ENCODE results near the gene TMEM53.
"Not testable (repeated sequence)": the region's sequence is repeated elsewhere in the genome, so short reads cannot be mapped to it uniquely, and the experiment has no call there.

Gene TMEM53

GRCh38 chr1:44672254-44672955 lies 1.9 kb downstream of the TMEM53 start:
- FAIRE-seq: no peak

- FAIRE-seq: no peak
These were observed 3.3 kb downstream of the TMEM53 start for GRCh38 chr1:44670751-44671640.

DNA sequence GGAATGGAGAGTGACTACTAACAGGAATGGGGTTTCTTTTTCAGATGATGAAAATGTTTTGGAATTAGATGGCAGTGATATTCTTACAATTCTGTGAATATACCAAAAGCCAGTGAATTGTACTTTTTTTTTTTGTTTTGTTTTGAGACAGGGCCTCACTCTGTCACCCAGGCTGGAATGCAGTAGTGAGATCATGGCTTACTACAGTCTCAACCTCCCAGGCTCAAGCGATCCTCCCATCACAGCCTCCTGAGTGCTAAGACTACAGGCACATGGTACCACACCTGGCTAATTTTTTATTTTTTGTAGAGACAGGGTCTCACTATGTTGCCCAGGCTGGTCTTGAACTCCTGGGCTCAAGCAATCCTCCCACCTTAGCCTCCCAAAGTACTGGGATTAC lies 7.6 kb downstream of the TMEM53 start:
- not testable (repeated sequence) for FAIRE-seq

- no peak for FAIRE-seq
These were observed 9.4 kb downstream of the TMEM53 start for GRCh38 chr1:44664730-44665370.

DNA sequence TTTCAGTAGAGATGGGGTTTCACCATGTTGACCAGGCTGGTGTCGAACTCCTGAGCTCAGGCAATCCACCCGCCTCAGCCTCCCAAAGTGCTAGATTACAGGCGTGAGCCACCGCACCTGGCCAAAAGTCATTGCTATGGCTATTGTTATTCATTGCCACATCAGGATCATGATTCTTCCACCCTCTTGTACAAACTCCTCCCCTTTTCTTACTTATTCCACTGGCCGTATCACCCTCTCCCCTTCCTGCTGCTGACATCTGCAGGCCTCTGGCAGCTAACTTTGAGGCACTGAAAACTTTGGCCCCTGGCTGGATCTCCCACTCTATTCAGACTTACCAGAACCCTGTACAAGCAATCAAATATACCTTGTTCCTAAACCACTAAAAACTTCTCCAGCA lies 10.9 kb downstream of the TMEM53 start:
- FAIRE-seq: no peak

DNA sequence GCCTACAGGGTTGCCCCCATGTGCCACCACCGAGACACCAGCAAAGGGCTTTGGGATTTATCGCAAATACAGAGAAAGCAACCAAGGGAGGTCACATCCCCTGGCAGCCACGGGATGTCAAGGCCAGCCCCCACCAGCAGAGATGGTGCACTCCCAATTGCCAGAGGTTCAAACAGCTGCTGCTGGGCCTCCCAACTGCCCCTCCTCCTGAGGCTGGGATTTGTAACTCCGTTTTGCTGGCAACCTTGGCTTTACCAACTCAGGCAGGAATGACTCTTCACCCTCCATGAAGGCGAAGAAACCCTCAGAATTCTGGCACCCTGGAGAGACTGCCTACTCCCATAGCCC lies 11.6 kb downstream of the TMEM53 start:
- no peak for FAIRE-seq

DNA sequence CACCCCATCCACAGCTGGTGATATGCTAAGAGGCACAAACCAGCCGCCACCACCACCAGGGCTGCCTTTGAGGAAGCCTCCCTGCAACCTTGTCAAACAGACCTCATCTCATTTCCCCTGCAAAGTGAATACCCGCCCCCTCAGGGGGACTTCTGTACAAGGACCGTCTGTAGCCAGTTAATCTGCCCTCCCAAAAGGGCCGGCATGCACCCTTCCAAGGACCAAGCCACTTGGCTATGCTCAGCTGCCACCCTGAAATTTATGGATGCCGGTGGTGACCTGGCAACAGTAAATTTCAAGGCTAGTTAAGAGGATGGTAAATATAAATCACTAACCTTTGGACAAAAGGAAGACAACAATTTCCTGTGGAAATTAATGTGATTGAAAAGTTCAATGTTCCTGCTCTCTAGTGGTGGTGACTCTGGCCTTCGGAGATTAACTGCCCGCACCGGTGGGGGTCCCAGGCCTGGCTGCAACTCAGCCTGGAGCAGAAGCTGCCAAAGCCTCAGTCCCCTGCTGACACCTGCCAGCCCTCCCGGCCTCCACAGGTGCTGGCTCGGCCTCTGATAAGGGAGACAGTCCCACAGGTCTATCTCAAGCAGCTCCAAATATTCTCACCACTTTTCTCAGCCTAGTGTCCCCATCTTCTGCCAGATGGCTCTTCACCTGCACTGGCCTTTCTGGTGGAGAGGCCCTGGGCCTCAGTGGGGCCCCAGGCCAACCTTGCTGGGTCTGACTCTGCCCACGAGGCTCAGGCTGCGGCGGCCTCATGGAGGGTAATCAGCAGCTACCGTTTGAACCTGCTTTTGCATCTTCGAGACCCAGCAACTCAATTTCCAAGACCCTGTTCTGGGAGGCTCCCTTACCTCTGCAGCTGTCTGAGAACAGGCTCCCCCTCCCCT lies 12.2 kb downstream of the TMEM53 start:
- no peak for FAIRE-seq

- FAIRE-seq: no peak
These were observed 14.1 kb downstream of the TMEM53 start for GRCh38 chr1:44660176-44660575.

DNA sequence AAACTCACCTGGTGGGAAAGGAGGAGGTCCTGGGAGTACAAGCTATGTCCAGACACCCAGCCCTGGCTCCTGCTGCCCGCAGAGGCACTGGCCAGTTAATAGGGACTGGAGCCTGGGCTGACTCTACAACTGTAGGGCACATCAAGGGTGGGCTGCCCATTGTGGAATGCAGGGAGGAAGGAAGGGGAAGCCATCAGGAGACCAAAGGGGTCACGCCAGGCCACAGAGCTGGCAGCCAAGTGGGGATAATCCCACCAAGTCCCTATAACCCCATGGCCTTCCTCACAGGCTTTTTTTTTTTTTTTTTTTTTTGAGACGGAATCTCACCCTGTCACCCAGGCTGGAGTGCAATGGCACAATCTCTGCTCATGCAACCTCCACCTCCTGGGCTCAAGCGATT lies 14.7 kb downstream of the TMEM53 start:
- FAIRE-seq: no peak

DNA sequence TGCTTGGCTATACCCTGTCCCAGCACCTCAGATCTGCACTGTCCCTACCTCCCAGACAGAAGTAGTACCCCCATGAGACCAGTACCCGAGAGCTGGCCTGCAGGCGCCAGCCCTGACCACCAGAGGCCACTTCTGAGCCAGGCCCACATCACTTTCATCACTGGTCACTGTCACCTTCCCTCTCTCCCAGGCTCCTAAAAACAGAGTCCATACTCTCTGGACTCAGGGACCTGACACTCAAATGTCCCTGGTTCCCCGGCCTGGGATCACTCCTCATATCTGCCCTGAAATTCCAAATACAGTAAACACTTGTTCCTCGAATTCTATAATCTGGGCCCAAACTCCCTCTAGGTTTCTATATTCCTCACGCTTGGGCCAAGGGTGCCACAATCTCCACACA lies 18.7 kb downstream of the TMEM53 start:
- no peak for FAIRE-seq

DNA sequence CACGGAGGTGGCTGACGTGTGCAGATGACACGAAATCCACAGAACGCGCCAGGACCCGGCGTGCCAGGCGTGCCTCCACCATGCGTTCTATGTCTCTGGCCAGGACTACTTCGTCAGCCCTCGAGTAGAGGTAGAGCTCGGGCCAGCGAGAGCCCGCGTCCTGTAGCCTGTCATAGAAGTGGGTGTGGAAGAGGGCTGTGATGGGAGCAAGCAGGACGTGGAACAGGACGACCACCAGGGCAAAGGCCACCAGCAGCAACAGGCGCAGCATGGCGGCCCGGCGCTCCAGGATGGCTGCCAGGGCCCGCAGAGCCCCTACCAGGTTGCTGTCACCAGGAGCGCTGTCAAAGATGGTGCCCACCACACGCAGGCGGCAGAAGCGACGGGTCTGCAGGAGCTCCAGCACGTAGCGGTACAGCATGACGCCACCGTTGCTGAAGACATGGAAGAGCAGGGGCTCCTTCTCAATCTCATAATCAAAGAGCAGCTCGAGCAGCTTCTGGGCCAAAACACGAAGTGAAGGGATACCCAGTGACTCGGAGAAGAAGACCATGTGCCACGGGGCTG lies 19.6 kb downstream of the TMEM53 start:
- FAIRE-seq: no peak

- no peak for FAIRE-seq
These were observed 20.9 kb downstream of the TMEM53 start for GRCh38 chr1:44653107-44653964.

- no peak for FAIRE-seq
These were observed 21.7 kb downstream of the TMEM53 start for GRCh38 chr1:44652445-44653106.

DNA sequence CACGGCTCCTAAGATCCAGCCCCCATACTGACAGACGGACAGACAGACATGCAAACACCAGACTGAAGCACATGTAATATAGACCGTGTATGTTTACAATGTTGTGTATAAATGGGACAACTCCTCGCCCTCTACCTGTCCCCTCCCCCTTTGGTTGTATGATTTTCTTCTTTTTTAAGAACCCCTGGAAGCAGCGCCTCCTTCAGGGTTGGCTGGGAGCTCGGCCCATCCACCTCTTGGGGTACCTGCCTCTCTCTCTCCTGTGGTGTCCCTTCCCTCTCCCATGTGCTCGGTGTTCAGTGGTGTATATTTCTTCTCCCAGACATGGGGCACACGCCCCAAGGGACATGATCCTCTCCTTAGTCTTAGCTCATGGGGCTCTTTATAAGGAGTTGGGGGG lies 23.2 kb downstream of the TMEM53 start:
- no peak for FAIRE-seq

GRCh38 chr1:44650159-44650831 lies 24.0 kb downstream of the TMEM53 start:
- FAIRE-seq: no peak

- no peak for FAIRE-seq
These were observed 24.5 kb downstream of the TMEM53 start for GRCh38 chr1:44649788-44650158.

- FAIRE-seq: no peak
These were observed 25.6 kb downstream of the TMEM53 start for GRCh38 chr1:44648529-44649250.

DNA sequence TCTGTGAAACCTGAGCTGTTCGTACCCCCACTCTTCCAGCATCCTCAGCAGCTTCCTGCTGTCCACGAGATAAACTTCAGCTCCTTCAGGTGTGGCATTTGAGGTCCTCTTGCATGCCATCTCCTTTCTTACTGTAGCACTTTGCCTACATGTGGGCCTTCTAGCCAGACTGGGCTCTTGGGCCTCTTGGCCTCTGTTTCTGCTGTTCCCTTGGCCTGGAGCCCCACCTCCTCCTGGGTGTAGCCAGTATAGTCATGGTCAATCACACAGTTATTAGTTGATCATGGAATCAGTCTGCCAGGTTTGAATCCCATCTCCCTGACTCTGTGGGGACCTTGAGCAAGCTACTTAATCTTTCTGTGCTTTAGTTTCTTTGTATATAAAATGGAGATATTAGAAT lies 26.4 kb downstream of the TMEM53 start:
- no peak for FAIRE-seq

DNA sequence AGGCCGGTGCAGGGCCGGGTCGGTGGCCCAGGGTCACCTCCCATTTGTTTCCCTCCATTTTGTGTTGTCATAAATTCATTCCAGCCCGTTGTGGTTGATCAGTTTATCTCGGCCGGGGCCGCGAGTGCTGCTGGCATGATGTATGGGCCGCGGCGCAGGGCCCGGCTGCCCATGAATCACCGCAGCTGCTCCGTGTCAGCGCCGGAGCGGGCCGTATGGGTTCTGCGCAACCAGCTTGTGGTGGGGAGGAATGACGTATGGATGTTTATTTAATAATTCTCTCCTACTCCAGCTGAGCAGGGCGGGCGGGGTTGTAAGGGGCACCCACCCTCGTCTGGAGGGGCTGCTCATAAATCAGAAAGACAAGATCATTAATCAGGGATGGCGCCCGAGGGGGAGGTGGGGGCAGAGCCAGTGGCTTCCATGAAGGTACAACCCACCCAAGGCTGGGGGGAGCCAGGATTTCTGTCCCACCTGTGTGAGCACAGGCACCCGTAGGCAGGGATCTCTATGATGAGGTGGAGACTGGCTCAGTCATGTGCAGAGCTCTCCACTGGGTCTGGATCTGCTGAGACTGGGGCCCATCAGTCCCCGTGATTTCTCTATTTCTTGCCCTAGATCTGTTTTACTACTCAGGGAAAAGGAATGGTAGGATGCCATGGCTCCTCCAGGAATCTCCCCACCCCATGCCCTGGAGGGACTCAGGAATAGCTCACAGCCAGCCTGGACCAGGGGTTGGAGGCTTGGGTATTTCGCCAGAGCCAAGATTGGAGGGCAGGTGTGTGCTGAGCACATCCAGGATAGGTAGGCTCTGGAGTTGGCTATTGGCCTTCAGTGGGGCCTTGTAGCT lies 27.8 kb downstream of the TMEM53 start:
- FAIRE-seq: no peak
